HG02798 (cell line): ENCODE data around the gene ADK.
A peak's percentile ranks its signal among the peaks of the same experiment; 100 is the strongest.
"Not testable (repeated sequence)": the region's sequence is repeated elsewhere in the genome, so short reads cannot be mapped to it uniquely, and the experiment has no call there.

Source experiments
- ATAC-seq: cut with Tn5 transposase; IDR thresholded peaks from one replicate; pipeline ENCODE4 v1.9.1; 2021; ENCODE audit warnings: mild to moderate bottlenecking; ENCODE audit not compliant: unreplicated experiment, poor library complexity

ADK gene

DNA sequence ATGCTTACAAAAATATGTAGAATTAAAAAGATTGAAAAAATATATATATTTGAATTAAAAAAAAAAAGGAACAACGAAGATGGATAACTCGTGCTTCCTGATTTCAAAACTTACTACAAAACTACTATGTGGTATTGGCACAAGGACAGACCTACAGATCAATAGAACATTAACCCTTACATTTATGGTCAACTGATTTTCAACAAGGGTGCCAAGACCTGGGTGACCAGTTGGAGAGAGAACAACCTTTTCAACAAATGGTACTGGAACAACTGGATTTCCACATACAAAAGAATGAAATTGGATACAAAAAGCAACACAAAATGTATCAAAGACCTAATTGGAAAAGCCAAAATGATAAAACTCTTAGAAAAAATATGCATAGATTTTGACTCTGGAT lies 10.5 kb upstream of the ADK start:
- ATAC-seq, result no peak

DNA sequence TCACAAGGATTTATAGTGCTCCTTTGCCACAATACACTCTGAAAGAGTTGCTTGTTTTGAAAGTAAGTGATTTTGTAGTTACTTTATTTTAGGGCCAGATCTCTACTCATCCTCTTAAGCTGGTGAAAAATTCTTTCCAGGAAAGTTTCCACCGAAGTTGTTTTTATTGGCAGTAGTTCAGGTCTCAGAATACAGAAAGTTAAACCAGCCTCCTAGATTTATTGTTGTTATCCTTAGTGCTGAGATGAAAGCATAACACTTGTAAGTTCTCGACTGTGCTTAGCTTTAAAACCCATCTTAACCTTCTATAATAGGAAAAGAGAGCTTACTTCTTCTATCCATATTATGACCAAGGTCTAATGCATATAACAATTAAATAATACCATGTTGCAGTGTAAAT lies 5.9 kb upstream of the ADK start:
- no peak for ATAC-seq

DNA sequence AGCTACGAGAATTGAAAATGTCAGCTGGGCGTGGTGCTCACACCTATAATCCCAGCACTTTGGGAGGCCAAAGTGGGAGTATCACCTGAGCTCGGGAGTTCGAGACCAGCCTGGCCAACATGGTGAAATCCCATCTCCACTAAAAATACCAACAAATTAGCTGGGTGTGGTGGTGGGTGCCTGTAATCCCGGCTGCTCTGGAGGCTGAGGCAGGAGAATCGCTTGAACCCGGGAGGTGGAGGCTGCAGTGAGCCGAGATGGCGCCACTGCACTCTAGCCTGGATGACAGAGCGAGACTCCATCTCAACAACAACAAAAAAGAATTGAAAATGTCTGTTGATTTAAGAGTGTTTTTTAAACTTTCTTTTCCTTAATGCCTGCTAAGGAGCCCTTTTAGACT lies 4.0 kb upstream of the ADK start:
- not testable (repeated sequence) for ATAC-seq

DNA sequence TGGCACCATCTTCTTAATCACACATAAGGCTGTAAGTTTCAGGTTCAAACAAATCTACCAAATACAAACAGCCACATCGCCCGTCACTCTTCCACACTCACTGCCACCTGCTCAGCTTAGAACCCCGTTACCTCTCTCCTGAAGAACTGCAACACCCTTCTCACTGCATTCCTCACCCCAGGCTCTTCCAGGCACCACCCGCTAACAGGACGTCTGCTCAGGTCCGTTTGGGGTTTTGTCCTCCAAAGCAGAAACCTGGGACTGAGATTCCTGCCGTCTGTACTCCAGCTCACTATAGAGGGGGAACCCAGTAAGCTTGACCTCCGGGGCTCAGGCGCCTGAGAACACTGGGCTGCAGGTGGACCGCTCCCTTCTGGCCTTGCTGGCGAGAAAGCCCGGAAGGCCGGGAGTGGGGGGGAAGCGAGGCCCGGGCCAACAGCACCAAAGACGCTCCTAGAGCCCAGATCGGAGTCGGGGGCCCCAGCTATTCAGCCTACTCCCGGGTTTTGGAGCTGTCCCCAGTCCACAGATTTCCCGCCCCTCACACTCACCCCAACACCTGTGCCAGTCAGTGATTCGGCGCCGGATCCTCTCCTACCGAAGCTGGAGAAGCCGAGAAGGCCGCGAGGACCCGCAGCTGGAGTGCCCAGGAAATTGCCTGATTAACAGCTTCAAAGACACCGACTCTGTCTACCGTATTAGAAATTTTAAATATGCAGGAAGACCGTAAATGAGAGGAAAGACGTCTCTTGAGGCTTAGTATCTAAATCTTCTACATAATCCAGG lies 624 bp upstream of the ADK start, which contains the start of gene AP3M1:
AP3M1 (minus strand) TSS at position 625 of the 786 bp plus-strand sequence. CDS start 12,449 bp downstream, outside the sequence.
- peak; percentile 40 for ATAC-seq

DNA sequence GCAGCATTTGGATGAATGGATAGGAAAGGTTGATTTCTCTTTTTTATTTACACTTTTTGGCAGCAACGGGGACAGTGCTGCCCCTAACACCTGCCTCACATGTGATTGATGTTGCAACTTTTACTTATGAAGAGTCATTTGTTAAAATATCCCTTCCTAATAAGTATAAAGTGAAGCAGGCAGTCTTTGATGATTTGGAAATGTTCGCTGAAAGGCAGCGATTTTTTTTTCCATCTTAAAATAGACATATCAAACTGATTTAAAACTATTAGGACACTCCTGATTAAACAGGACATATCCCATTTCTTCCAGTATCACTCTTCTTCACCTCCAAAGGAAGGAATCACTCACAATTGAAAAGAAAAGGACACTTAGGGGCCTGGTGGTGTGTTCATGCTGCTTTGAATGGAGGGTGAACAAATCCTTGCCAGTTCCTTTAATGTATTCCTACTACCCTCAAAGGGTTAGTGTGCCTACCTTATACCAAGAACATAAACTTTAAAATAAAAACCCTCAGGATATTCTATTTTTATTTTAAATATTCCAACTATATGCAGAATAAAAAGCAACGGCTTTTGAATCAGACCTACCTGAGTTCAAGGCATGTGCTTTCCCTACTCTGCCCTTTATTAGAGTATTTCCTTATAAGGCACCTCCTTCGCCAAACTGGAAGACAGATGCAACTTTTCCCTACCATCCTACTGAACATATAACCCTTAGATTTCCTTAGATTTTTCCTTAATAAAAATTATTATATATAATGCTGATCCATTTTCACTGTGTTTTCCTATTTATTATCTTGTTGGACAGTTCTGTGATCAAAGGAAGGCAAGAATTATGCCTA lies 1.1 kb downstream of the ADK start:
- ATAC-seq, result no peak

DNA sequence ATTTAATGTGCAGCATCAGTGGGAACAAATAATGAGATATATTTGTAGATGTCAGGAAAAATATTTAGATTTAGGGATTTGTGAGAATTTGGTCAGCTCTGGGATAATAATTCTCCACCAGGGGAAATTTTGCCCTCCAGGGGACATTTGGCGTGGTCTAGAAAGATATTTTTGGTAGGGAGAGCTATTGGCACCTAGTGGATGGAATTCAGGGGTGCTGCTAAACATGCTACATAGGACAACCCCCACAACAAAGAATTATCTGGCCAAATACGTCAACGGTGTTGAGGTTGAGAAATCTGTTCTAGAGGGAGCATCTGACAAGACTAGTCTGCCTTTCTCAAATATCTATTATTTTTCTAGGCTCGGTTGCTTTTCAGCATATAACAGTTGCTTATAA lies 2.1 kb downstream of the ADK start:
- no peak for ATAC-seq

DNA sequence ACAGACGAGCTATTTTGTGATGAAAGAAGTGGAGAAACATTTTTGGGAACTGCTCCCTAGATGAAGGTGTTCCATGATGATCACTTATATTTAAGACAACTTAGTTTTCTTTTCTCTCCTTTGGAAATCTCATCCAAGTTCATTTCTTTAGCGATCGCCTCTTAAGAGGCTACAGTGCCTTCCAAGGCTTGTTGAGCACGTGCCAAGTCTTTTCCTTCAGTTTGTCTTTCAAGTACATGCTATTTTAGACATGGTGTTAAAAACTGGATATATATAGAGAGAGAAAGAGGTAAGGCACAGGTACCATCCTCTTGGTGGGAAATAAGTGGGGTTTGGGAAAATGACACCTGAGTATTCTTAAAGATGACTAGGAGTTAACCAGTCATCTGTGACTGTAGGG lies 2.7 kb downstream of the ADK start:
- no peak for ATAC-seq

DNA sequence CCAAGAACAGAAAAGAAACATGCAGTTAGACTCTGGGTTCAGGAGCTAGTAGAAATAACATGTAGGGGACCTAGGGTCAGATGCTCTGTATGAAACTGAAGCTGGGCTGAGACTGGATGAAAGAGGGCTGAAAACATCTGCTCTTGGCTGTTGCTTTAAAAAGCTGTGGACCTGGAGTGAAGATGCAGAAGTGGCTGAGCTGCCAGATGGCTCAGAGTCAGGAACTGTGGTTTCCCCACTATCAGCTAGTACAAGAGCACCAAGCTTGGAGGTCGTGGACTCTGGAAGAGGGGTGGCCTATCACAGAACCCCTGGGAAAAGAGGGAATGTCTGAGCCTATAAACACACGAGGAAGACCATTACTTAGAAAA lies 5.9 kb downstream of the ADK start:
- peak; percentile 63 for ATAC-seq

DNA sequence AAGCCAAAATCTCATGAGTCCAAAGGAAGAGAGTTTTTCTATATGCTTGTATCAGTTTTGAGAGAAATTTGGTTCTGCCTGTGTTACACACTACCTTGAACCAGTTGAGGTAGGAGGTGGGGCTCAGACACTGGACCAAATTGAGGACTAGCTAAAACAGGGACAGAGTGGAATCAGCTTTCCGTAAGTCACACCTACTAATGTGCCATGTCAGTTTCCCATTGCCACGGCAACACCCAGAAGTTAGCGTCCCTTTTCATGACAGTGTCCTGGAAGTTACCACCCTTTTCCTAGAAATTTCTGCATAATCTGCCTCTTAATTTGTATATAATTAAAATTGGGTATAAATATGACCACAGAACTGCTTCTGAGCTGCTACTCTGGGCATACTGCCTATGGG lies 9.0 kb downstream of the ADK start:
- ATAC-seq, result no peak

DNA sequence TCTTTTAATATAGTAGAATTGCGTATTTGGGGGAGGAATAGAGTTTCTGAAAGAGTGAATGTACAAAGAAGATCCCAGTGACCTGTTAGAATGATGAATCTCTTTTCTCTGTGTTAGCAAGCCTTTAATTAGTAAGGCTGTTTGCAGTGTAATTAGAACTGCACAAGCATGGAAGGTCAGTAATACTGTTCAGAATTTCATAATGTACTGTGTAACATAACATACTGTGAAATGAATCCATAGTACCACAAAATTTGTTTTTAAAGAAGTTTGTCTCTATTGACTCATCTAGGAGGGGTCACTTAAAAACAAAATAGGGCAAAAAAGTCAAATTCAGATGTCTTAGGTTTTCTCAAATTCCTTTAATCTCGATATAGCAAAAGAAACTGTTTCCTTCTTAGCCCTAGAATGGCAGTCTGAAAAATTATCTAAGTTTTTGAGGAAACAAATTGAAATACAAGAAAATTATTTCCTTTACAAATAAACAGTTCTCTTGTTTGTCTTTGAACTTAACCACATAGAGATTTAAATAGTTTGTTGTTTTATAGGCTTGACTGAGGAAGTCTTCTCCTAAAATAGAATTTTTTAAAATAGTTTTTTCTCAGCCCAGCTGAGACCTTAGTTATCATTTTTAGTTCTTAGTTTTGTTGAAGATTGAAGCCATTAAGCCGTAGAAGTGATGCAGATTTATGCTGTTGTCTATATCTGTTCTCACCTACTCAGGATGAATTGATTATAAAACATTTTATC lies 12.5 kb downstream of the ADK start:
- no peak for ATAC-seq

DNA sequence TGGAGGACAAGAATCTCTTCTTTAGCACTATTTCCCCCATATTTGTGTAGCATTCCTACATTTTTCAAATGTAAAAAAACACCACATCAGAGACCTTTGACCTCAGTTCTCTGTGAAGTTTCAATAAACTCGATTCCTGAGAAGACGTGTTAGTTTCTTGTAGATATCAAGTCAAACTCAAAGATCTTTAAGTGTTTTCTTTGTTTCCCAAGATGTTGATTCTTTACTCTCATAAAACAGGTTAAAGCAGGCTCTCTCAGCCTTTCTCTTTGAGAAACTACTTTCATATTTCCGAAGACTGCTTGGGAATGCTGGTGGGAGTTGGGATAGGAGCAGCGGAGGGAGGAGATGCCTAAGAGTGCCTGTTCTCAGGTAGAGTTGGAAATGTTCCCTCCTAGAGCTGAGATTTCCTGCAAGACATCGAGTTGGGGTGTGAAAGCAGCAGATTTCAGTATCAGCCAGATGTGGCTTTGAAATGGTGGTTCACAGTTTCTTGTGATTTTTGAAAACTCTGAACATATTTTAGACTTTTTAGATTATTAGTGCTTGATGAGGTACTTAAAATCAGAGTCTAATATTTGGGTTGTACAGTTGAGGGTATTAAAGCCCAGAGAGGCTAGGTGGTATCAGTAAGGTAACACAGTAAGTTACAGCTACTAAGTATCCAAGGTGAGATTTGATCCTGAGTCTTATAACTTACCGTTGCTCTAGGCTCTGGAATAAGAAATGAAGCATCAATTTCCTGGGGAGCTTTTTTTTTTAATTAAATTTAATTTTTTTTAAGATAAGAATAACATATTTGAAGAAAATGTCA lies 13.9 kb downstream of the ADK start:
- no peak for ATAC-seq

DNA sequence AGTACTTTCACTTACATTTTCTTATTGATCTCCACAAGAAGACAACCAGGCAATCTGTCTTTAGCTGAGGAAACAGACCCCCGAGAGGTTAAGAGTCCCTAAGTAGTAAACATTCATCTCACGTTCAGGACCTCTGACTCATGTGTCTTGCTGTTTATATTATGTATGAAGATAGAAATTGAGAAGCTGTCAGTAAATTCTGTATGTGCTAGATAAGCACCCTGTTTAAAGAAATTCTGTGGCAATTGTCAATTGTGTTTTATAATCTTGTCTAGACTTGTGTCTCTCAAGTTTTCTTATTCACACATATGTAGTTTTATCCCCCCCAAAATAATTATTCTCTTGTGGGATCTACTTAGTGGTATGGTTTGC lies 14.5 kb downstream of the ADK start:
- ATAC-seq, result no peak

DNA sequence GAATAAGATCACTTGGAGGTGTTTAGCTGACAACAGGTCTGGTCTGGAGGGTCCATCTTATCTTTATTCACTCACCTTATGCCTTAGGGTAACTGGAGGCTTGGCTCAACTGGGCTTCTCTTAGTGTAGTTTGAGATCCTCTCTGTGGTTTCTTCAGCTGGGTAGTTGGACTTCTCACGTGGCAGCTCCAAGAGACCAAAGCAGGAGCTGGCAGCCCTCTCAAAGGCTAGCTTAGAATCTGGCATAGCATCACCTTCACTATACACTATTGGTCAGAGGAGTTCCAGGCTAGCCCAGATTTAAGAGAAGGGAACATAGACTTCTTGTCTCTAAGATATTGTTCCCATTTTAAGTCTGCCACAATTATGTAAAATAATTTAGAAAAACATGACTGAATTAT lies 16.4 kb downstream of the ADK start:
- ATAC-seq, result no peak

DNA sequence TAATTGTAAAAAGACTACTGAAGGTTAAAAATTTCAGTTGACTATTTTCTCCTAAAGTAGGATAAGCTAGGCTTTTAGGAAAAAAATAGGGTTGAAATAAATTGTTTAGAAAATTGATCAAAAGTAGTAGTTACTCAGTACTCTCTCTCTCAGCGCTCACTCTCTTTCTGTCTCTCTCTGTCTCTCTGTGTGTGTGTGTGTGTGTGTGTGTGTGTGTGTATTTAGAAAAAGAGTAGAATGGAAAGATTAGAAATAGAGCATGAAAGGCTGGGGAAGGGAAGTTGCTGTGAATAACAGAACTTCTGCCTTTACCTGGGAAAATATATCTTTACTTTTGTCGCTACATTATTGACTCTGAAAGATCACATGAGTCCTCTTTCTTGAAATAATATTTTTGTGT lies 20.6 kb downstream of the ADK start:
- no peak for ATAC-seq

DNA sequence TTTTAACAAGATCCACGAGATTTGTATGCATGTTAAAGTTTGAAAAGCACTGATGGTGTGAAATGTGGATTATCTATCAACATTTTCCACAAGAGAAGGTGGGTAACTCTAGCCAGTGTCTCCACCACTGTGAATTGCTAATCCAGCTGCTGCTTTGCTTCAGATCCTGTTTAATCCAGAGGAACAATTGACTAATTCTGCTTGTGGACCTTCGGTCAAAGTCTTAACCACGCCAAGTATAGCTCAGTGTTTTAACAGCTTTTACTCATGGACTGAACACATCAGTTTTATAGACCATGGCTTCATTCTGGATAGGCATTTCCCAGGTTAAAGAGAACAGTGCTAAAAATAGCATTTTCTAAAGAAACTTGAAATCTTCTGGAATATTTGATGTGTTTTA lies 23.5 kb downstream of the ADK start:
- ATAC-seq, result no peak

DNA sequence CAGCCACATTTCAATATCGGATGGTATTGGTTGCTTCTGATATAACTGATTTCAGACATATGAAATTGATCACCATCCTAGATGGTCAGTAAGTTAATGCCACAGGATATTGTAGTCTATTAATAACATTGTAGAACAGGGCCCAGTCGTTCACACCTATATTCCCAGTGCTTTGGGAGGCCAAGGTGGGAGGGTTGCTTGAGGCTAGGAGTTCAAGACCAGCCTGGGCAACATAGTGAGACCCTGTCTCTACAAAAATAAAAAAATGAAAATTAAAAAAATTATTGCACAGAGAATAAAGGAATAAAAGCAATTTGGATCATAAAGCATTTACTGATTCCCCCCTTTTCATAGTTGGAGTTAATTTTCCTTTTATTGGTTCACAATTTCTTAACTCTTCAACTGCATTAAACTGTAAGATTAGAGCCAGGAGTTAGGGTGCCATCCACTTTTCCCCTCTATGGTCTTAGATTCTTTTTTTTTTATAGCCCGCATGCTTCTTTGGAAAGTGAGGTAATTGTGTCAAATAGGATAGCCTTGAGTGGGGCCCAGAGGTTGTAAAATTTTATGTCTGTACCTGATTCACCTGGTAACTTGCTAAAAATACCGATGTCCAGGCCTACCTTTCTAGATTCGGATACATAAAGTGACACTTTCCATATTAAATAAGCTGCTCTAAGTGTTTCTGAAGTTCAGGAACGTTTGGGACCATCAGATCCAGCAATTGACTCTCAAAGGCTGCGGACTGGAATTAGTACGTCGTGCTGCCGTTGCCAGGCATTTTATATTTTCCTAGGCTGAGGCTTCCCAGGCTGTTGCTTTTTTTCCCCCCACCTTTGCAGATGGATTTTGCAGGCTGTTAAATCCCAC lies 24.7 kb downstream of the ADK start:
- no peak for ATAC-seq

DNA sequence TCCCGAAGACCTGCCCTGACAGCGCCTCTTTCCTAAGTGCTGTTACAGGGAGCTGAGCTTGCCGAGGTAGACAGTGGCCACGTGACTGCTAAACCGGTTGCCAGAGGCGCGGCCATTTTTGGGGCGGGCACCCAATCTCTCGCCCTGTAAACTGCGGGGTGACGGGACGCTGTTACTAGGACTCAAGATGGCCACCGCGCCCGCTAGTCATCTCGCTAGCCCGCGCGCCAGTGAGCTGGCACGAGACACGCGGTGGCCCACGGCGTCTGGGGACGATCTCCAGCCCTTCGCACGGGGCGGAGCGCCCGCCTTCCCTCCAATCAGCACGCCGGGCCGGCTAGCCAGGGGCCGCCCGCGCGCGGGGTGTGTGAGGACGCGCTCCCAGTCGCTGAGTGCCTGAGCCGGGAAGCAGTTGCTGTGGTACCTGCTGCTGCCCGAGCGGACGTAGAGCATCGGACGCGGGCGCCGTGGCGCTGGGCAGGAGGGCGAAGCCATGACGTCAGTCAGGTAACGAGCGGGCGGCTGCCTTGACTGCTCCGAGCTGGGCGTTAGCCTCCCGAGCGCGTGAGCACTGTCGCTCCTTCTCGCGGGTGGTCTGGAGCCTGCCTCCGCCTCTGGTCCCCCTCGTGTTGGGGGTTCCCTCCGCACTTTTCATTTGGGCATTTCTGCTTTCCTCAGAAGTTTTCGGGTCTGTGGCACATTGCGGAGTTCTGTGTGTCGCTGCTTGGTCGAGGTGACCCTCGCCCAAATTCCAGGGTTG lies 25.5 kb downstream of the ADK start:
- peak; percentile 95 for ATAC-seq

DNA sequence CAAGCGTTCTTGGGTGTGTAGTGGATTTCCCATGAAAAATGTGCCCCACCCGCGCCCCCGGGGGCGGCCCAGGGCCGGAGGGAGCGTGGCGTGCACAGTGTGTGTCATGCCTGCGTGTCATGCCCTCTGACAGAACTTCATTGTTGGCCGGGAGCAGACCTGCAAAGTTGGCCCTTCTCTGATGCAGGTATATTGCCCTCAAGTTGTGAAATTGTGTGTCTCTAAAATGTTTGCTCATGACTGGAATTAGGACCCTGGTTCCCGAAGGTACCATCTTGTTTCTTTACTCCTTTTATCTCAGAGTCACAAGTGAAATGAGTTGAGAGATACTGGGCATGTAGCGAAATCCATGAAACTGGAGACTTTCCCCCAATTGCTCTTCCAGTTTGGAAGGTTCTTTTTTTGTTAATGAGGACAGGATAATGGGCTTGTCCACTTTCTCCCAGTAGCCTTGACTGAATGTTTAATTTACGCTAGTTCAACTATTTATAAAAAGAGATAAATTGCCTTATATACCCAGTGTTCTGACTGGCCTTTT lies 26.2 kb downstream of the ADK start:
- peak; percentile 11 for ATAC-seq
